ENCODE data around the gene CNGB1.
"Not testable (repeated sequence)": the region's sequence is repeated elsewhere in the genome, so short reads cannot be mapped to it uniquely, and the experiment has no call there.

CNGB1 gene

DNA sequence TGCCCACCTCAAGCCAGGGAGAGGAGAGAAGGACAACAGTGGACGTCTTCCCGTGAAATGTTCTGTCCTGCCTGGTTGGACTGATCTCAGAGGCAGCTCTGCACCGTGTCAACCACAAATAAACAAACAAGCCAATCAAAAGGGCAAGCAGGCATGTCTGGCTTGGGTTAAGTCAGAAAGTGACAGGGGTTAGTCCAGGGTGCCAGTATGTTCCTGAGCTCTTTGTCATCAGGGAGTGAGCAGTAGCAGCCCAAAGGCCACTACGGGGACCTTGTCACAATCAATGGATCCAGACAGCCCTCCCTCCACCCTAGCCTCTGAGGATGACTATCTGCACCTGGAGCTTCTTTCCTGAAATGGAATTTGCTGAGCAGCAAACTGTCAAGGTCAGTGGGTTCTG is 35.0 kb downstream of the CNGB1 start:
- no peaks in the 10 kb centered on the region for H3K36me3 Mint-ChIP-seq (ENCODE audit: low read depth)
- no peaks in the 10 kb centered on the region for H3K9me3 Mint-ChIP-seq
- H3K4me1 Mint-ChIP-seq (ENCODE audit: low read depth), result no peaks in the 10 kb centered on the region
- no peak overlapping the region for H3K4me3 Mint-ChIP-seq
- no peak for DNase-seq (ENCODE audit: low spot score)
- peaks cover 4% of the 10 kb centered on the region for H3K27me3 Mint-ChIP-seq (ENCODE audit: low read depth)
- no peak overlapping the region for H3K27ac Mint-ChIP-seq

DNA sequence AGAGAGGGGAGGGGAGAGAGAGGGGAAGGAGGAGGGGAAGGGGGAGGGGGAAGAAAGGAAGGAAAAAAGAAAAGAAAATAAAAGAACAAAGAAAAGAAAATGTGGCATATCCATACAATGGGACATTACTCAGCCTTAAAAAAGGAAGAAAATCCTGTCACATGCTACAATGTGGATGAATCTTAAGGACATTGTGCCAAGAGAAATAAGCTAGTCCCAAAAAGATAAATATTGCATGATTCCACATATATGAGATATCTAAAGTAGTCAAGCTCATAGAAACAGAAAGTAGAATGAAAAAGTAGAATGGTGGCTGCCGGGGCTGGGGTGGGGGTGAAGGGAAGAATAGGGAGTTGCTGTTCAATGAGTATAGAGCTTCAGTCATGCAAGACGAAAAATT is 40.4 kb downstream of the CNGB1 start:
- no peak overlapping the region for H3K27ac Mint-ChIP-seq
- no peaks in the 10 kb centered on the region for H3K4me1 Mint-ChIP-seq (ENCODE audit: low read depth)
- no peaks in the 10 kb centered on the region for H3K36me3 Mint-ChIP-seq (ENCODE audit: low read depth)
- H3K9me3 Mint-ChIP-seq, result no peaks in the 10 kb centered on the region
- no peak overlapping the region for H3K4me3 Mint-ChIP-seq
- no peak for DNase-seq (ENCODE audit: low spot score)
- H3K27me3 Mint-ChIP-seq (ENCODE audit: low read depth), result peaks cover 6% of the 10 kb centered on the region

DNA sequence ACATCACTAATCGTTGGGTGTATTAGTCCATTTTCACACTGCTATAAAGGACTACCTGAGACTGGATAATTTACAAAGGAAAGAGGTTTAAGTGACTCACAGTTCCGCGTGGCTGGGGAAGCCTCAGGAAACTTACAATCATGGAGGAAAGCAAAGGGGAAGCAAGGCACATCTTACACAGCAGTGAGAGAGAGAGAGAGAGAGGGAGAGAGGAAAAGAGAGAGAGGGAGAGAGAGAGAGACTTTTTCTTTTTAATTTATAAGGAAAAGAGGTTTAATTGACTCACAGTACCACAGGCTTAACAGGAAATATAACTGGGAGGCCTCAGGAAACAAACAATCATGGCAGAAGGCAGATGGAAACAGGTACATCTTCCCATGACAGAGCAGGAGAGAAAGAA is 41.7 kb downstream of the CNGB1 start:
- DNase-seq (ENCODE audit: low spot score), result no peak
- Mint-ChIP-seq H3K9me3 (no peaks in the 10 kb centered on the region), H3K36me3 (ENCODE audit: low read depth) (no peaks in the 10 kb centered on the region), H3K4me3 (no peak overlapping the region), H3K4me1 (ENCODE audit: low read depth) (no peaks in the 10 kb centered on the region), H3K27ac (no peak overlapping the region), H3K27me3 (ENCODE audit: low read depth) (peaks cover 6% of the 10 kb centered on the region)

DNA sequence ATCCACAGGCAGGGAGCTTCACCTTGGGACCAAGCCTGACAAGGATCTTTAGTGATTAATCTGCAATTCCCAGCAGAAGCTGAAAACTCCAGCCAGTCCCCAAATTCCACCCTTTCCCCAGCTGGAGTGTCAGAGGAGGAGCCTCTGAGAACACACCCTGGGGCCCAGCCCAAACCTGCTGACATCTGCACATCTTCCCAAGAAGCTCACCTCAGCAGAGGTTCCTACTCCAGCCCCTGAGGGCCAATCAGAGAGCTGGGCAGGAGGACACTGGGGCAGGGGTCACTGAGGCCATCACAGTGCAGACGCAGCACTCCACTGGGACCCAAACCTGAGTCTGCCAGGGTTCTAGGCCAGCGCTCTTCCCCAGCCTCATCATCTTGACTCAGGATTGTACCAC is 44.9 kb downstream of the CNGB1 start:
- no peaks in the 10 kb centered on the region for H3K4me1 Mint-ChIP-seq (ENCODE audit: low read depth)
- H3K36me3 Mint-ChIP-seq (ENCODE audit: low read depth), result no peaks in the 10 kb centered on the region

DNA sequence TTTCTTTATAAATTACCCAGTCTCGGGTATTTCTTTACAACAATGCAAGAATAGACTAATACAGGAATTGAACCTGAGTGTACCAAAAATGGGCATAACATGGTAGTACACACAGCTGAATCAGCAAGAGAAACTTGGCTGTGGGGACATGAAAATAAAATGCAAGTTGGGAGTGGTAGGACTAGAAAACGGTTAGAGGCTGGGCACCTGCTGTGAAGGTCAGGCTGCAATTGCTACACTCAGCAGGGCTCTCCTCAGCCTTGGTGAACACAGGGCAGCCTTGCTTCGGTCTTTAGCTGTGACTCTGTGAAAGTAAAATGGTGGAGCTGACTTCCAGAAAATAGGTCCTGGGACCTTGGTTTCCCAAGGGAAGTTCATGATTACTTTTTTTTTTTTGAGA is 45.6 kb downstream of the CNGB1 start:
- no peaks in the 10 kb centered on the region for H3K9me3 Mint-ChIP-seq
- no peaks in the 10 kb centered on the region for H3K4me1 Mint-ChIP-seq (ENCODE audit: low read depth)
- peaks cover 6% of the 10 kb centered on the region for H3K27me3 Mint-ChIP-seq (ENCODE audit: low read depth)
- DNase-seq (ENCODE audit: low spot score), result no peak
- no peak overlapping the region for H3K27ac Mint-ChIP-seq
- H3K36me3 Mint-ChIP-seq (ENCODE audit: low read depth), result no peaks in the 10 kb centered on the region
- H3K4me3 Mint-ChIP-seq, result no peak overlapping the region

More for the DNA sequence above, 44.9 kb downstream of the CNGB1 start:
- no peak for DNase-seq (ENCODE audit: low spot score)
- H3K9me3 Mint-ChIP-seq, result no peaks in the 10 kb centered on the region
- H3K27ac Mint-ChIP-seq, result no peak overlapping the region
- H3K4me3 Mint-ChIP-seq, result no peak overlapping the region
- H3K27me3 Mint-ChIP-seq (ENCODE audit: low read depth), result peaks cover 6% of the 10 kb centered on the region

DNA sequence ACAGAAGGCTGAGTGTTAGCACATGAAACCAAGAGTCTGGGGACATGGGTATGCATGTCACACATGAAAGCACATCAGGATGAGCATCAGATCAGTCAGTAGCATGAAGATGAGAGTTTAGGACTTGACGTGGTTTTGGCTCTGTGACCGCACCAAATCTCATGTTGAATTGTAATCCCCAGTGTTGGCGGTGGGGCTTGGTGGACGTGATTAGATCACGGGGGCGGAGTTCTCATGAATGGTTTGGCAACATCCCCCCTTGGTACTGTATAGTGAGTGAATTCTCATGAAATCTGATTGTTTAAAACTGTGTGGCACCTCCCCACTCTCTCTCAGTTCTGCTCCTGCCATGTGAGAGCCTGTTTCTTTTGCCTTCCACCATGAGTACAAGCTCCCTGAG is 46.4 kb downstream of the CNGB1 start:
- no peak for DNase-seq (ENCODE audit: low spot score)
- H3K27ac Mint-ChIP-seq, result no peak overlapping the region
- peaks cover 5% of the 10 kb centered on the region for H3K27me3 Mint-ChIP-seq (ENCODE audit: low read depth)
- H3K4me3 Mint-ChIP-seq, result no peak overlapping the region
- no peaks in the 10 kb centered on the region for H3K9me3 Mint-ChIP-seq
- H3K4me1 Mint-ChIP-seq (ENCODE audit: low read depth), result no peaks in the 10 kb centered on the region
- H3K36me3 Mint-ChIP-seq (ENCODE audit: low read depth), result no peaks in the 10 kb centered on the region

DNA sequence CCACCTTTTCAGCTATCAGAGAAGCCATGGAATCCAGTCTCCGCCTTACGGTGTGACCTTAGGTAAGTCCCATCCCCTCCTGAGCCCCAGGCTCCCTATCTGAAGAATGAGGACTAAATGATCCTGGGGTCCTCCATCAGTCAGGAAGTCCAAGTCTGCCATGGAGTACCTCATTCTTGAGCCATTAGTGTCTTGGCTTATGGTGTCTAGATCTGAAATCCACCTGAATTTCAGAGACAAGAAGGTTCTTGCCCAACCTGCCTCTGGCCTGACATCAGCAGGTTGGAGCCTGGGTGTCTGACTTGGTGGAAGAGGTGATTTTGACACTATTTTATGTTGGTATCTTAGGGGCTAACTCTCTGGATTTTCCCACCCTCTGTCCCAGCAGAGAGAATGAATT is 47.1 kb downstream of the CNGB1 start:
- no peak overlapping the region for H3K27ac Mint-ChIP-seq
- no peaks in the 10 kb centered on the region for H3K36me3 Mint-ChIP-seq (ENCODE audit: low read depth)
- H3K4me1 Mint-ChIP-seq (ENCODE audit: low read depth), result no peaks in the 10 kb centered on the region

DNA sequence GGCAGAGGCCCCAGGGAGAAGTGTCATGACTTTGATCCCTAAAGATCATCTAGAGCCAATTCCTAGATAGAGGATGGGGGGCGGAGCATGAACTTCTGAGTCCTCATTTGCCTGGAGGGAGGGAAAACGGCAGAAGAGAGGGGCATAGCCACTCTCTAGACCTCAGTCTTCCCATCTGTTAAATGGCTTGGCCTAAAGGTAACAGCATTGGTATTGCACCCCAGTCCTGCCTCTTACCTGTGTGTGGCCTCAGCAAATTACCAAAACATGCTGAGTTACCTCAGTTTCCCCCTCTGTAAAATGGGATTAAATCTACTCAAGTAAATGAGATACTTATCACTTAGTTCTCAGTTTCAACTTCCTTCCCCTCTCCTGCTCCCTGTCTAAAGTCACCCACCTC is 47.5 kb downstream of the CNGB1 start:
- Mint-ChIP-seq H3K27me3 (ENCODE audit: low read depth) (peaks cover 3% of the 10 kb centered on the region), H3K9me3 (no peaks in the 10 kb centered on the region), H3K36me3 (ENCODE audit: low read depth) (no peaks in the 10 kb centered on the region), H3K27ac (no peak overlapping the region), H3K4me3 (no peak overlapping the region), H3K4me1 (ENCODE audit: low read depth) (no peaks in the 10 kb centered on the region)
- DNase-seq (ENCODE audit: low spot score), result no peak

More for the DNA sequence above, 47.1 kb downstream of the CNGB1 start:
- H3K4me3 Mint-ChIP-seq, result no peak overlapping the region
- H3K9me3 Mint-ChIP-seq, result no peaks in the 10 kb centered on the region
- peaks cover 3% of the 10 kb centered on the region for H3K27me3 Mint-ChIP-seq (ENCODE audit: low read depth)
- no peak for DNase-seq (ENCODE audit: low spot score)

DNA sequence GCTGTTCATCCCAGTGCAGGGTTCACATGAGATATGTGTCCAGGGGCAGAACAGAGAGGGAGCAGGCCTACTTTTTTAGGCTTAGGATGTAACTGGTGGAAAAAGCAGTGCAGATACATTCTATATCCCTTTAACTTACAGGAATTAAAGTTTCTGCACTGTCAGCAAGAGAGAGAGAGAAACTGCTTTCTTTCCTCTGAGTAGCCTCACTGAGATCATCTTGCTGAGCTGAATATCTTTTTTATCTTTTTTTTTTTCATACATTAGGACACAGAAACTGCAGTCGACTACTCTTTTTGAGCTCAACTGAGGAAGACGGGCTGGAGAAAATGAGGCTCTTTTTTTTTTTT is 50.1 kb downstream of the CNGB1 start:
- Mint-ChIP-seq H3K4me3 (no peak overlapping the region), H3K36me3 (ENCODE audit: low read depth) (no peaks in the 10 kb centered on the region), H3K27ac (no peak overlapping the region), H3K4me1 (ENCODE audit: low read depth) (no peaks in the 10 kb centered on the region), H3K27me3 (ENCODE audit: low read depth) (no peaks in the 10 kb centered on the region), H3K9me3 (no peaks in the 10 kb centered on the region)
- DNase-seq (ENCODE audit: low spot score), result no peak

DNA sequence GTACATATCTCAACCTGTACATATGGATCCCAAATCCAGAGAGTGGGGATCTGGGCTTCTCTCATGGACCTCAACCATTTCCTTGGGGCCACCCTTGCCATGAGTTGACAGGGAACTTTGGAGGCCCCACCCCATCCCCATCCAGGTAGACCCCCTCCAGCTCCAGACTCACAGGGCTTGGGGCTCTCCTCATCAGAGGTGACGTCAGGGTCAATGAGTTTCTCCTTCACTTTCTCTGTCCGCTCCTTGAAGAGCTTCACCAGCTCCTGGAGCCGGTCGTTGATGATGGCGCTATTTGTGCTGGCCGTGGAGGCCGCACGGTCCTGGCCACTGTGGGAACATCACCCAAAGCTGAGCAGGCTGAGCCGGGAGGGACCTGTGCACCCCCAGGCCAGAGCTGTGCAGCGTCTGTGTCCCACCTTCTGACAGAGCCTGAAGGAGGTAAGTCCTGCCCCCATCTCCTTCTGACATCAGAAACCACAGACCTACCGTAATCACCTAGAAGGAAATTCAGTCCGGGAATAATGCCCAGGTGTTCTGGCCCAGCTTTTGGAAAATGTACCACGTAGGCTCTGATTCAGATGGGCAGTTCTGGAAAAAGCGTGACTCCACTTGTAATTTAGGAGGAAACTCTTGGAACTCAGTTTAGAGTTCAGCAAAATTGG is 50.6 kb downstream of the CNGB1 start:
- Mint-ChIP-seq H3K4me3 (no peak overlapping the region), H3K36me3 (ENCODE audit: low read depth) (no peaks in the 10 kb centered on the region), H3K4me1 (ENCODE audit: low read depth) (no peaks in the 10 kb centered on the region), H3K27me3 (ENCODE audit: low read depth) (no peaks in the 10 kb centered on the region), H3K9me3 (no peaks in the 10 kb centered on the region), H3K27ac (no peak overlapping the region)
- no peak for DNase-seq (ENCODE audit: low spot score)

DNA sequence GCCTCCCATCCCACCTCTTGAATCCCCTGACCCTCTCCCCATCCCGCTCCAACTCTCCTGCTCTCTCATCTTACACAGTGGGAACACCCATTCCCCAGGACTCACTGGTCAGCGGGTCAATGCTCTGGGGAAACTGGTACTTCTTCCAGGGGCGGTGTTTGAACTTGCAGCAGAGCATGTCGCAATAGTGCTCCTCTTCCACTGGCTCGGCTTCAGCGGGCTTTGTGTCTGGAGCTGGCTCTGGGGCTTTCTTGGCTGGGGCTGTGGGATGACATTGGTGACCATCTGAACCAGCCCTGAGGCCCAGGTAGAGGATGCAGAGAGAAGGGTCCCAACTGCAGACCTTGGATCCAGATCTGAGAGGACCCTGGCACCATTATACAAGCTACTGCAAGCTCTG is 51.9 kb downstream of the CNGB1 start:
- H3K4me1 Mint-ChIP-seq (ENCODE audit: low read depth), result no peaks in the 10 kb centered on the region
- H3K27me3 Mint-ChIP-seq (ENCODE audit: low read depth), result no peaks in the 10 kb centered on the region
- no peak for DNase-seq (ENCODE audit: low spot score)
- no peak overlapping the region for H3K27ac Mint-ChIP-seq
- no peak overlapping the region for H3K4me3 Mint-ChIP-seq
- H3K36me3 Mint-ChIP-seq (ENCODE audit: low read depth), result no peaks in the 10 kb centered on the region
- H3K9me3 Mint-ChIP-seq, result no peaks in the 10 kb centered on the region

DNA sequence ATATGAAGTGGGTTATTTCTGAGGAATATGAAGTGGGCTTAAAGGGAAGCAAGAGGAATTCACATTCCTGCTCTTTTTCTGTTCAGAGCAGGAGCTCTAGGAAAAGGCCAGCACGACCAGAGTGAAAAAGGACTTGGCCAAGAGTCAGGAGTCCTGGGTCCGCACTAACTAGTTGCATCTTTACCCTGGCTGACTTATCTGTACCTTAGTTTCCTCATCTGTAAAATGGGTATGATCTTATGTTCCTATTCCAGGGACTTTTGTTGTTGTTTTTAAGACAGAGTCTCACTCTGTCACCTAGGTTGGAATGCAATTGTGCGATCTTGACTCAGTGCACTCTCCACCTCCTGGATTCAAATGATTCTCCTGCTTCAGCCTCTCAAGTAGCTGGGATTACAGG is 52.5 kb downstream of the CNGB1 start:
- H3K27me3 Mint-ChIP-seq (ENCODE audit: low read depth), result no peaks in the 10 kb centered on the region
- no peak overlapping the region for H3K27ac Mint-ChIP-seq
- H3K4me3 Mint-ChIP-seq, result no peak overlapping the region
- H3K9me3 Mint-ChIP-seq, result no peaks in the 10 kb centered on the region
- no peaks in the 10 kb centered on the region for H3K36me3 Mint-ChIP-seq (ENCODE audit: low read depth)
- no peak for DNase-seq (ENCODE audit: low spot score)
- no peaks in the 10 kb centered on the region for H3K4me1 Mint-ChIP-seq (ENCODE audit: low read depth)

DNA sequence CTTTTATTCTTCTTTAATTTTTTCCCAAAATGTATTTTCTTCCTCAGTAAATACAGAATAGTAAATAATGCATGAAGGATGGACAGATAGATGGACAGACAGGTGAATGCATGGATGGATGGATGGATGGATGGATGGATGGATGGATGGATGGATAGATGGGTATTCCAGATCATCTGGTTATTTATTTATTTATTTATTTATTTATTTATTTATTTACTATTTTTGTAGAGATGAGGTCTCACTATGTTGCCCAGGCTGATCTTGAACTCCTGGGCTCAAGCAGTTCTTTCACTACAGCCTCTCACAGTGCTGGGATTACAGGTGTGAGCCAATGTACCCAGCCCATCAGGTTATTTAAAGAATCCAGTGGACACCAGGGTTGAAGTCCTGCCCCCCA is 53.0 kb downstream of the CNGB1 start:
- not testable (repeated sequence) for H3K4me3 Mint-ChIP-seq; H3K9me3 Mint-ChIP-seq; H3K27ac Mint-ChIP-seq; H3K36me3 Mint-ChIP-seq (ENCODE audit: low read depth); DNase-seq (ENCODE audit: low spot score); H3K27me3 Mint-ChIP-seq (ENCODE audit: low read depth); H3K4me1 Mint-ChIP-seq (ENCODE audit: low read depth)

DNA sequence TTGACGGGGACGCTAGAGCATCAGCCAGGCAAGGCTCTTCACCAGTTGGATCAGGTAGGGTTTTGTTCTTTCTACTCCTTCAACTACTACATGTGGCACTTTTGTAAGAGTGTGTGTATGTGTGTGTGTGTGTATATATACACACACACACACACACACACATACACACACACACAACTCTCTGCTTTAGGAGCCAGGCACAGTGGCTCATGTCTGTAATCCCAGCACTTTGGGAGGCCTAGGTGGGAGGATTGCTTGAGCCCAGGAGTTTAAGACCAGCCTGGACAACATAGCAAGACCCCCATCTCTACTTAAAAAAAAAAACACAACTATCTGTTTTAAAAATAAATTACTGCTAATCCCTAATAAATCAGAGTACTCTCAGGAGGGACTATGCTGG is 53.4 kb downstream of the CNGB1 start:
- not testable (repeated sequence) for H3K36me3 Mint-ChIP-seq (ENCODE audit: low read depth); DNase-seq (ENCODE audit: low spot score); H3K4me3 Mint-ChIP-seq; H3K27me3 Mint-ChIP-seq (ENCODE audit: low read depth); H3K9me3 Mint-ChIP-seq; H3K4me1 Mint-ChIP-seq (ENCODE audit: low read depth); H3K27ac Mint-ChIP-seq

DNA sequence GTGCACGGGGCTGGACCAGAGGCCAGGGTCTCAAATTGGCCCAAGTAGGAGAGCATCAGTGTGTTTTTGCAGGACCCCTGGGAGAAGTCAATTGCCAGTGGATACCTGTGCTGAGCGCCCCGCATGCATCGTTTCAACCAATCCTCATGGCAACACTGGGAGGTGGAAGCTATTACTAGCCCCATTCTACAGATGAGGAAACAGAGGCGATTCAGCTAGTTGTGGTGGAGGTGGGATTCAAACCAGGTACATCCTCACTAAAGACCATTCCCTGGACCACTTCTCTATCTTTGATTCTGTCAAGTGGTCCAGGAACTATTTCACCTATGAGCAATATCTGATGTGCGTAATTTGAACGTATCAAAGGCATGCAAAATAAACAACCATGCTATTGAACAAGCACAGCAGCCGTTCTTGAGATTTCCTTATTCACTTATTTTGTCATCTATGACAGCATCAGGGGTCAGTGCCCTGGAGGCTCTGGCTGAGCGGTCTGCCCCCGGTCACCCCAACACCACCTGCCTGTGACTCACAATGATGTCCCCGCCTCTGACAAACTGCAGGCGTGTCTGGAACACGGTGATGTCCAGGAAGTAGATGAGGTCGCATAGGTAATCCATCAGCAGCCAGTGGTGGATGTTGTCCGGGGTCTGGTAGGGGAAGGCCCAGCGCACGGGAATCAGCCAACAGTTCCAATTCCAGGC is 54.0 kb downstream of the CNGB1 start:
- no peak overlapping the region for H3K4me3 Mint-ChIP-seq
- no peaks in the 10 kb centered on the region for H3K36me3 Mint-ChIP-seq (ENCODE audit: low read depth)
- no peak for DNase-seq (ENCODE audit: low spot score)
- no peaks in the 10 kb centered on the region for H3K27me3 Mint-ChIP-seq (ENCODE audit: low read depth)
- H3K9me3 Mint-ChIP-seq, result no peaks in the 10 kb centered on the region
- no peak overlapping the region for H3K27ac Mint-ChIP-seq
- no peaks in the 10 kb centered on the region for H3K4me1 Mint-ChIP-seq (ENCODE audit: low read depth)
